Stimulated activated memory B cell treated with anti-CD40 and anti-IgM and Interleukin-4, amounts not matched to agents 10 μg/mL and 1 μg/mL and 100 μg/mL, for 72 hours (primary cell): ENCODE results near the gene ADRB2.

Experiments
- ATAC-seq: fragments of 150-1000 bp; cut with Tn5 transposase; 2 replicates; pipeline ENCODE4 v1.10.0; 2021
- H3K27ac Mint-ChIP-seq: one replicate; pipeline ENCODE4 v1.8.0; 2022; ENCODE audit warnings: mild to moderate bottlenecking, mixed read lengths
- H3K27me3 Mint-ChIP-seq: one replicate; pipeline ENCODE4 v1.8.0; 2022; ENCODE audit warnings: mixed read lengths
- H3K36me3 Mint-ChIP-seq: one replicate; pipeline ENCODE4 v1.8.0; 2022; ENCODE audit warnings: mixed read lengths
- H3K4me1 Mint-ChIP-seq: one replicate; pipeline ENCODE4 v1.8.0; 2022; ENCODE audit warnings: mixed read lengths
- H3K4me3 Mint-ChIP-seq: one replicate; pipeline ENCODE4 v1.8.0; 2022; ENCODE audit warnings: mild to moderate bottlenecking, moderate library complexity, mixed read lengths
- H3K9me3 Mint-ChIP-seq: one replicate; pipeline ENCODE4 v1.8.0; 2022; ENCODE audit warnings: mixed read lengths

Gene ADRB2

GRCh38 chr5:148815578-148815977 is 10.8 kb upstream of the ADRB2 start:
- Mint-ChIP-seq H3K9me3 (no peaks in the 10 kb centered on the region), H3K27ac (peak overlapping the region; percentile 57), H3K36me3 (no peaks in the 10 kb centered on the region), H3K4me1 (peaks cover 60% of the 10 kb centered on the region), H3K4me3 (no peak overlapping the region), H3K27me3 (no peaks in the 10 kb centered on the region)
- no peak for ATAC-seq

- Mint-ChIP-seq H3K27ac (peak overlapping the region; percentile 57), H3K4me1 (peaks cover 58% of the 10 kb centered on the region), H3K27me3 (no peaks in the 10 kb centered on the region), H3K9me3 (no peaks in the 10 kb centered on the region), H3K4me3 (peak overlapping the region; percentile 0), H3K36me3 (no peaks in the 10 kb centered on the region)
- ATAC-seq: no peak
These were observed 10.1 kb upstream of the ADRB2 start for GRCh38 chr5:148816357-148816756.

GRCh38 chr5:148816782-148817181 is 9.6 kb upstream of the ADRB2 start:
- Mint-ChIP-seq H3K36me3 (no peaks in the 10 kb centered on the region), H3K9me3 (no peaks in the 10 kb centered on the region), H3K27ac (peak overlapping the region; percentile 57), H3K4me1 (peaks cover 54% of the 10 kb centered on the region), H3K4me3 (no peak overlapping the region), H3K27me3 (no peaks in the 10 kb centered on the region)
- ATAC-seq: no peak

DNA sequence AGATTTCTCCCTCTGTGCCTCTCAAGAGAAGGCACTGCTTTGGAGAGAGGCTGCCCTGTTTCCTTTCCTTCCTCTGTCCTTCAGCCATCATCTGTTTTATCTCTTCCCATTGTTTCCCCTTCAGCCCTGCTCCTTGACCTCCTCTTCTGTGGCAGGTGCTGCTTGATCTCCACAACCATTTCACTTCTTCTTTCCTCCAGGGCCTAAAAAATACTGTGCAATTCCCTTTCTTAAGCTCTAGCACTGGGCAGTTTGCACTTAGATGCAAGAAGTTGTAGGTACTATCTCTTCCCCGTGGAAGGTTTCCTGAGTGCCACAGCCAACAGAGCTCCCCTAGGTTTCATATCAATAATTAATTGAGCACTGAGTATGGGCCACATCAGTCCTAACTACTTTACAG is 8.8 kb upstream of the ADRB2 start:
- Mint-ChIP-seq H3K27ac (peak overlapping the region; percentile 57), H3K4me1 (peaks cover 49% of the 10 kb centered on the region), H3K27me3 (no peaks in the 10 kb centered on the region), H3K36me3 (no peaks in the 10 kb centered on the region), H3K4me3 (no peak overlapping the region), H3K9me3 (no peaks in the 10 kb centered on the region)
- no peak for ATAC-seq

DNA sequence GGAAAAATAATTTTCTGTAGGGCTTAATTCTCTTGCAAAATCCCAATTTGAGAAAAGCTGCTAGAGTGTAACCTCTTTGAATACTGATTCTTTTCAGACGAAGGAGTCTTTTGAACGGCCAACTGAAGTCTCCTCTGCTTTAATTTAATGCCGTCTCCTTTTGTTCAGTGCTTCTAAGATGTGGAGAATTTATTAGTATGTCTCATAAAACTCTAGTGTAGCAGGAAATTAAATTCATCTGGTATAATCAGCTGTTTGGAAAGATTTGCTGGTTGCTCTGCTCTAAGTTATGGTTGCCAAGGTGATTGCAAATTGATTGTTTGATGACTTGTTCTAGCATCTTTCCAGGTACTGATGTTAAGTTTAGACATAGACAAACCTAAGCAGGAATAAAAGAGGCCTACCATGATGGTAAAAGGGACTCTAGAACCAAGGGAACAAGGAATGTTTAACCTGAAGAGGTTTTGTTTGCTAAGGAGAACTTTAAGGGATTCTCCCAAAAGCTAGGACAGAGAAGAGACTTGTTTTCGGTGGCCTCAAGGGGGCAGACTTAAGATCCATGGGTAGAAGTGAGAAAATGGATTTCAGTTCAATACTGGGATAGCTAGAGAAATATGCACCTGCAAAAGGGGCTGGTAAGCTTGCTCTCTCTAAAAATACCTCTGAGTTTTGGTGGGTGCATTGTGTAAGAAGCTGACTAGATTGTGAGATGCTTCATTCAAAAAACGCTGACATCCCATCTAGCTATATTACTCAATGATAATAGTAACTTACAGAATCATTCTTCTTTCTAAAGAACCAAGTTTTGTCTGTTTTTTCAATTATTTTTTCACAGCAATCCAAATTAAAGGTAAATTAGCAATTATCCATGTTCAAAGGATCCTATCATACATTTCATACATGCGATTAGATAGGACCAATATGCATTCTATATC is 5.7 kb upstream of the ADRB2 start:
- Mint-ChIP-seq H3K27me3 (no peaks in the 10 kb centered on the region), H3K27ac (no peak overlapping the region), H3K9me3 (no peaks in the 10 kb centered on the region), H3K4me1 (peaks cover 53% of the 10 kb centered on the region), H3K36me3 (no peaks in the 10 kb centered on the region), H3K4me3 (no peak overlapping the region)
- ATAC-seq: no peak

DNA sequence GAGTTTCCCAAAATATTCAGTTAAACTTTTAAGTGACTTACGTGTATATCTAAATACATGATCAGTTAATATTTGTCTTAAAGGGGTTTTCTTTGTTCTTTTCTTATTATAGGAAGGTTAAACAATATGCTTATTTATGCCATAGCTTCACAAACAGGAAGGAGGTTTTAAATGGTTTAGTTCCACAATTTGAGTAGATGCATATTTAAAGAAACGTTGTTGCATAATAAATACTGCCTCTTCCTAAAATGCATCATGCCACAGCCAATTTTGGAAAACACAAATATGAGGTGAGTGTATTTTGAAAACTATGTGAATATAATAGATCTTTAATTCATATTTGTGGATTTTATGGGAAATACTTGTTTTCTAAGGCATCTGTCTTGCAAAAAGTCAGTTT is 2.5 kb upstream of the ADRB2 start:
- Mint-ChIP-seq H3K27ac (no peak overlapping the region), H3K27me3 (no peaks in the 10 kb centered on the region), H3K9me3 (no peaks in the 10 kb centered on the region), H3K4me1 (peaks cover 46% of the 10 kb centered on the region), H3K4me3 (no peak overlapping the region), H3K36me3 (no peaks in the 10 kb centered on the region)
- no peak for ATAC-seq

DNA sequence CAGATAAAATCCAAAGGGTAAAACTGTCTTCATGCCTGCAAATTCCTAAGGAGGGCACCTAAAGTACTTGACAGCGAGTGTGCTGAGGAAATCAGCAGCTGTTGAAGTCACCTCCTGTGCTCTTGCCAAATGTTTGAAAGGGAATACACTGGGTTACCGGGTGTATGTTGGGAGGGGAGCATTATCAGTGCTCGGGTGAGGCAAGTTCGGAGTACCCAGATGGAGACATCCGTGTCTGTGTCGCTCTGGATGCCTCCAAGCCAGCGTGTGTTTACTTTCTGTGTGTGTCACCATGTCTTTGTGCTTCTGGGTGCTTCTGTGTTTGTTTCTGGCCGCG is 727 bp upstream of the ADRB2 start:
- H3K4me3 Mint-ChIP-seq: peak overlapping the region; percentile 90
- no peaks in the 10 kb centered on the region for H3K36me3 Mint-ChIP-seq
- no peak for ATAC-seq
- no peaks in the 10 kb centered on the region for H3K9me3 Mint-ChIP-seq
- peaks cover 59% of the 10 kb centered on the region for H3K4me1 Mint-ChIP-seq
- no peaks in the 10 kb centered on the region for H3K27me3 Mint-ChIP-seq
- peak overlapping the region; percentile 82 for H3K27ac Mint-ChIP-seq

DNA sequence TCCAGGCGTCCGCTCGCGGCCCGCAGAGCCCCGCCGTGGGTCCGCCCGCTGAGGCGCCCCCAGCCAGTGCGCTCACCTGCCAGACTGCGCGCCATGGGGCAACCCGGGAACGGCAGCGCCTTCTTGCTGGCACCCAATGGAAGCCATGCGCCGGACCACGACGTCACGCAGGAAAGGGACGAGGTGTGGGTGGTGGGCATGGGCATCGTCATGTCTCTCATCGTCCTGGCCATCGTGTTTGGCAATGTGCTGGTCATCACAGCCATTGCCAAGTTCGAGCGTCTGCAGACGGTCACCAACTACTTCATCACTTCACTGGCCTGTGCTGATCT is 294 bp downstream of the ADRB2 start:
- H3K4me3 Mint-ChIP-seq: peak overlapping the region; percentile 90
- peaks cover 67% of the 10 kb centered on the region for H3K4me1 Mint-ChIP-seq
- no peaks in the 10 kb centered on the region for H3K36me3 Mint-ChIP-seq
- no peaks in the 10 kb centered on the region for H3K9me3 Mint-ChIP-seq
- ATAC-seq: no peak
- H3K27ac Mint-ChIP-seq: peak overlapping the region; percentile 82
- no peaks in the 10 kb centered on the region for H3K27me3 Mint-ChIP-seq

- H3K27ac Mint-ChIP-seq: peak overlapping the region; percentile 82
- no peaks in the 10 kb centered on the region for H3K36me3 Mint-ChIP-seq
- H3K4me1 Mint-ChIP-seq: peaks cover 77% of the 10 kb centered on the region
- no peaks in the 10 kb centered on the region for H3K9me3 Mint-ChIP-seq
- H3K4me3 Mint-ChIP-seq: peak overlapping the region; percentile 90
- H3K27me3 Mint-ChIP-seq: no peaks in the 10 kb centered on the region
- no peak for ATAC-seq
These were observed 1.3 kb downstream of the ADRB2 start for GRCh38 chr5:148827723-148828122.

- Mint-ChIP-seq H3K27me3 (no peaks in the 10 kb centered on the region), H3K27ac (peak overlapping the region; percentile 82), H3K4me3 (peak overlapping the region; percentile 90), H3K9me3 (no peaks in the 10 kb centered on the region), H3K36me3 (no peaks in the 10 kb centered on the region), H3K4me1 (peaks cover 75% of the 10 kb centered on the region)
- ATAC-seq: no peak
These were observed 2.3 kb downstream of the ADRB2 start for GRCh38 chr5:148828511-148829247.

DNA sequence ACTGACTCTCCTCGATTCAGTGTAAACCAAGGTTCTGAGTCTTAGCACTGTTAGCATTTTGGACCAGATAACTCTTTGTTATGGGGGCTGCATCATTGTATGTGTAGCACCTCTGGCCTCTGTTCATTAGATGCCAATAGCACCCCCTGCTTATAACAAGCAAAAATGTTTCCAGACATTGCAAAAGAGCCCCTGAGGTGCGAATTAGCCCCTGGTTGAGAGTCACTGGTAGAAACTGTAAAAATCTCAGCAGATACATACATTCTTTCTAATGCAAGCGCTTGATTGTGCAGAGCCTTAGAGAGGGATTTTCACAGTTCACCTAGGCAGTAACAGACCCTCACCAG is 2.8 kb downstream of the ADRB2 start:
- H3K27ac Mint-ChIP-seq: peak overlapping the region; percentile 82
- no peaks in the 10 kb centered on the region for H3K36me3 Mint-ChIP-seq
- no peak for ATAC-seq
- peak overlapping the region; percentile 90 for H3K4me3 Mint-ChIP-seq
- H3K27me3 Mint-ChIP-seq: no peaks in the 10 kb centered on the region
- no peaks in the 10 kb centered on the region for H3K9me3 Mint-ChIP-seq
- peaks cover 81% of the 10 kb centered on the region for H3K4me1 Mint-ChIP-seq

- H3K27ac Mint-ChIP-seq: peak overlapping the region; percentile 82
- no peak for ATAC-seq
- H3K4me1 Mint-ChIP-seq: peaks cover 86% of the 10 kb centered on the region
- H3K27me3 Mint-ChIP-seq: no peaks in the 10 kb centered on the region
- H3K4me3 Mint-ChIP-seq: peak overlapping the region; percentile 90
- H3K36me3 Mint-ChIP-seq: no peaks in the 10 kb centered on the region
- H3K9me3 Mint-ChIP-seq: no peaks in the 10 kb centered on the region
These were observed 3.3 kb downstream of the ADRB2 start for GRCh38 chr5:148829734-148830133.

GRCh38 chr5:148830211-148830610 is 3.8 kb downstream of the ADRB2 start:
- H3K4me3 Mint-ChIP-seq: no peak overlapping the region
- peaks cover 90% of the 10 kb centered on the region for H3K4me1 Mint-ChIP-seq
- H3K27ac Mint-ChIP-seq: peak overlapping the region; percentile 82
- no peak for ATAC-seq
- H3K27me3 Mint-ChIP-seq: no peaks in the 10 kb centered on the region
- H3K9me3 Mint-ChIP-seq: no peaks in the 10 kb centered on the region
- H3K36me3 Mint-ChIP-seq: no peaks in the 10 kb centered on the region

GRCh38 chr5:148831590-148832565 is 5.5 kb downstream of the ADRB2 start:
- peak; percentile 87 for ATAC-seq
- peaks cover 97% of the 10 kb centered on the region for H3K4me1 Mint-ChIP-seq
- H3K27ac Mint-ChIP-seq: peak overlapping the region; percentile 82
- no peaks in the 10 kb centered on the region for H3K27me3 Mint-ChIP-seq
- peak overlapping the region; percentile 72 for H3K4me3 Mint-ChIP-seq
- no peaks in the 10 kb centered on the region for H3K9me3 Mint-ChIP-seq
- H3K36me3 Mint-ChIP-seq: no peaks in the 10 kb centered on the region

DNA sequence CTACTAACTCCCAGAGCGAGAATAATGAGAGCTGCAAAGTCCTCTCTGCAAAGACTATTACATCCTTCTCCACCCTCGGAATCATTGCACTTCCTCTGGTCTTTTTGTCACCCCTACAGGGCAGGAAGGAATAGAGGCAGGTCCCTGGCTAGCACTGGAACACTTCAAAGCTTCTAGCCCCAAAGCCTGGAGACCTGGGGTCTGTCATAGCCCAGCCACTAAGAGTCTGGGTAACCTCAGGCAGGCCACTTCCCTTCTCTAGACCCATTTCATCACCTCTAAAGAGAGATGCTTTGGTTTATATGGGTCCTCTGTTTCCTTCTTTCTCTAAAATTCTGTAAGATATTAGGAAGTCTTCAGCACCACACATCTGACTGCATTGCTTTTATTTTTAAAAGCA is 6.7 kb downstream of the ADRB2 start:
- Mint-ChIP-seq H3K36me3 (no peaks in the 10 kb centered on the region), H3K27ac (peak overlapping the region; percentile 82), H3K4me3 (no peak overlapping the region), H3K4me1 (peaks cover 94% of the 10 kb centered on the region), H3K27me3 (no peaks in the 10 kb centered on the region), H3K9me3 (peaks cover 3% of the 10 kb centered on the region)
- no peak for ATAC-seq
